ENCODE data around the gene WDR77. TPM values are rescaled to one million over a fixed set of nuclear protein-coding genes. Genes with fewer than 3 reads are reported as not detected.

Gene WDR77
- total RNA-seq, 4 donors from 2014 or later = 19.0 to 33.0 (median 26.4) TPM

DNA sequence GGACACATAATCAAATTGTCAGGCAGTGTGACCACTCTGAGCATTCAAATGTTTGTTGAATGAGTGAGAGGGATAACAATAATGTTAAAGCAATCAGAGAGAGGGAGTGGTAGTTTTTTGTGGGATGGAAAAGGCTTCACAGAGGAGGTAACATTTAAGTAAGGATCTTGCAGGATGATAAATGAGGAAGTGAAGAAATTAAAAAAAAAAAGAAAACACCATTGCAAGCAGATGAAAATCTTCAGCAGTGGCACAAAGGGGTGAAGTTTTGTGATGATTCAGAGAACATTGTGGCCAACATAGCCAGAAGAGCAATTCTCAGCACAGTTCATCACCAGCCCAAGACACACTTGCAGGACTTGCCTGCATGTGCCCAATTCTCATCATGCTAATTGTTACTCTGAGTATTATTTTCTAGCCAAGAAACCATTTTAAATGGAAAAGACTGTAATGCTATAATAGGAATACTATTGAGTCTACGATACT, 56.6 kb downstream of the WDR77 start:
- TF ChIP-seq POLR2A (IDR thresholded peaks at IDR 0.05) = no peak
- TF ChIP-seq, protein P1, sequence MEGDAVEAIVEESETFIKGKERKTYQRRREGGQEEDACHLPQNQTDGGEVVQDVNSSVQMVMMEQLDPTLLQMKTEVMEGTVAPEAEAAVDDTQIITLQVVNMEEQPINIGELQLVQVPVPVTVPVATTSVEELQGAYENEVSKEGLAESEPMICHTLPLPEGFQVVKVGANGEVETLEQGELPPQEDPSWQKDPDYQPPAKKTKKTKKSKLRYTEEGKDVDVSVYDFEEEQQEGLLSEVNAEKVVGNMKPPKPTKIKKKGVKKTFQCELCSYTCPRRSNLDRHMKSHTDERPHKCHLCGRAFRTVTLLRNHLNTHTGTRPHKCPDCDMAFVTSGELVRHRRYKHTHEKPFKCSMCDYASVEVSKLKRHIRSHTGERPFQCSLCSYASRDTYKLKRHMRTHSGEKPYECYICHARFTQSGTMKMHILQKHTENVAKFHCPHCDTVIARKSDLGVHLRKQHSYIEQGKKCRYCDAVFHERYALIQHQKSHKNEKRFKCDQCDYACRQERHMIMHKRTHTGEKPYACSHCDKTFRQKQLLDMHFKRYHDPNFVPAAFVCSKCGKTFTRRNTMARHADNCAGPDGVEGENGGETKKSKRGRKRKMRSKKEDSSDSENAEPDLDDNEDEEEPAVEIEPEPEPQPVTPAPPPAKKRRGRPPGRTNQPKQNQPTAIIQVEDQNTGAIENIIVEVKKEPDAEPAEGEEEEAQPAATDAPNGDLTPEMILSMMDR (IDR thresholded peaks at IDR 0.05) = no peak
- Histone ChIP-seq H3K9me3 (no peaks in the 10 kb centered on the region), H3K27me3 (no peaks in the 10 kb centered on the region), H3K27ac (no peak overlapping the region), H3K4me3 (no peak overlapping the region), H3K4me1 (no peaks in the 10 kb centered on the region), H3K36me3 (no peaks in the 10 kb centered on the region)
- DNase-seq = no peak

DNA sequence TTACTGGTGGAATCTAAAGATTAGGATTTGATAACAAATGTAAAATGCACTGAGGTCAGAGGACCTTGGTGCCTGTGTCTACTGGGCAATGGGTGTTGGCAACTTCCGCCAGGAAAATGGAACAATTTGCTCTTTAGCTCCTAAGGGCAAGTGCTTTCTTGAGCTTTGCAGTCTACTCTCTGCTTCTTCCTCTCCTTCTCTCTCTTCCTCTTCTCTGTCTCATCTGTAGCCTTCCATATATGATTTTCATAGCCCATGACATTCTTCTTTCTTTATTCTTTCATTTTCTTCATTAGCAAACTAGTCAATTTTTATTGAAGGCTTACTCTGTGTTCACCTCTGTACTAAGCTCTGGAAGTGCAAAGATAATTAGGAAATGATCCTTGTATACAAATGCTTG, 57.0 kb downstream of the WDR77 start:
- no peaks in the 10 kb centered on the region for H3K27me3 ChIP-seq
- H3K36me3 ChIP-seq = no peaks in the 10 kb centered on the region
- no peak for TF ChIP-seq POLR2A (IDR thresholded peaks at IDR 0.05)
- TF ChIP-seq, protein P1 (IDR thresholded peaks at IDR 0.05) = no peak
- H3K27ac ChIP-seq = no peak overlapping the region
- DNase-seq = no peak
- H3K4me3 ChIP-seq = no peak overlapping the region
- H3K9me3 ChIP-seq = no peaks in the 10 kb centered on the region
- H3K4me1 ChIP-seq = no peaks in the 10 kb centered on the region

Small RNA genes lying within 50 kb of the gene (small RNA-seq; reads per million reads assigned to genes)
- gene RF00019 (0 reads per million in 2 donors), gene RNU6-792P (0 reads per million in 2 donors)

Other genes starting within 250 kb of the WDR77 start
- gene DENND2D, start 248.6 kb downstream of the WDR77 start, total RNA-seq = 100 to 1,000 TPM in 1 of 4 donors, 10 to 100 TPM in 3; 71.3 to 220 (median 86.5) TPM
- gene CHI3L2, start 221.5 kb downstream of the WDR77 start, total RNA-seq = 10 to 100 TPM in 1 of 4 donors, 1 to 10 TPM in 1, under 1 TPM in 1, not detected in 1; 0.67 to 14.0 (median 3.3) TPM
- gene CHIA, start 158.4 kb downstream of the WDR77 start, total RNA-seq = not detected
- 10 to 100 TPM in 2 of 4 donors, 1 to 10 TPM in 2; 3.5 to 13.0 (median 8.5) TPM for gene OVGP1, start 21.5 kb downstream of the WDR77 start, total RNA-seq
- 100 to 1,000 TPM in 3 of 4 donors, 10 to 100 TPM in 1; 86.6 to 271 (median 136) TPM for gene ATP5PB, start 208 bp upstream of the WDR77 start, total RNA-seq
- gene C1orf162, start 24.7 kb upstream of the WDR77 start, total RNA-seq = 10 to 100 TPM in 1 of 4 donors, 1 to 10 TPM in 3; 3.9 to 30.5 (median 6.8) TPM
- gene ADORA3, start 54.4 kb upstream of the WDR77 start, total RNA-seq = 10 to 100 TPM in 1 of 4 donors, 1 to 10 TPM in 2, not detected in 1; 2.3 to 14.9 (median 4.7) TPM
- gene TMIGD3, start 54.4 kb upstream of the WDR77 start, total RNA-seq = 10 to 100 TPM in 1 of 4 donors, 1 to 10 TPM in 2, not detected in 1; 2.1 to 27.2 (median 6.4) TPM
- gene RAP1A, start 170.5 kb upstream of the WDR77 start, total RNA-seq = 10 to 100 TPM; 16.5 to 66.0 (median 46.2) TPM